Stimulated activated CD8-positive, alpha-beta memory T cell treated with anti-CD3 and anti-CD28 coated beads, Interleukin-15, amount 100 ng/mL, for 1 hour (primary cell): ENCODE data around the gene PUS10.
A peak's percentile ranks its signal among the peaks of the same experiment; 100 is the strongest.
"Not testable (repeated sequence)": the region's sequence is repeated elsewhere in the genome, so short reads cannot be mapped to it uniquely, and the experiment has no call there.

Experiments
- DNase-seq: peaks from one replicate; pipeline ENCODE4 v3.0.0-alpha.2; 2020; ENCODE audit warnings: low read depth

PUS10 gene

GRCh38 chr2:61017556-61018317, at the start of gene PUS10, which contains the start of gene PEX13:
Gene PUS10, minus strand, starts transcription at chr2:61018255. Its CDS starts 6,365 bp downstream, at chr2:61011890.
Gene PEX13, plus strand, starts transcription at chr2:61017720. Its CDS starts 40 bp downstream, at chr2:61017760.
- DNase-seq = peak; percentile 25

DNA sequence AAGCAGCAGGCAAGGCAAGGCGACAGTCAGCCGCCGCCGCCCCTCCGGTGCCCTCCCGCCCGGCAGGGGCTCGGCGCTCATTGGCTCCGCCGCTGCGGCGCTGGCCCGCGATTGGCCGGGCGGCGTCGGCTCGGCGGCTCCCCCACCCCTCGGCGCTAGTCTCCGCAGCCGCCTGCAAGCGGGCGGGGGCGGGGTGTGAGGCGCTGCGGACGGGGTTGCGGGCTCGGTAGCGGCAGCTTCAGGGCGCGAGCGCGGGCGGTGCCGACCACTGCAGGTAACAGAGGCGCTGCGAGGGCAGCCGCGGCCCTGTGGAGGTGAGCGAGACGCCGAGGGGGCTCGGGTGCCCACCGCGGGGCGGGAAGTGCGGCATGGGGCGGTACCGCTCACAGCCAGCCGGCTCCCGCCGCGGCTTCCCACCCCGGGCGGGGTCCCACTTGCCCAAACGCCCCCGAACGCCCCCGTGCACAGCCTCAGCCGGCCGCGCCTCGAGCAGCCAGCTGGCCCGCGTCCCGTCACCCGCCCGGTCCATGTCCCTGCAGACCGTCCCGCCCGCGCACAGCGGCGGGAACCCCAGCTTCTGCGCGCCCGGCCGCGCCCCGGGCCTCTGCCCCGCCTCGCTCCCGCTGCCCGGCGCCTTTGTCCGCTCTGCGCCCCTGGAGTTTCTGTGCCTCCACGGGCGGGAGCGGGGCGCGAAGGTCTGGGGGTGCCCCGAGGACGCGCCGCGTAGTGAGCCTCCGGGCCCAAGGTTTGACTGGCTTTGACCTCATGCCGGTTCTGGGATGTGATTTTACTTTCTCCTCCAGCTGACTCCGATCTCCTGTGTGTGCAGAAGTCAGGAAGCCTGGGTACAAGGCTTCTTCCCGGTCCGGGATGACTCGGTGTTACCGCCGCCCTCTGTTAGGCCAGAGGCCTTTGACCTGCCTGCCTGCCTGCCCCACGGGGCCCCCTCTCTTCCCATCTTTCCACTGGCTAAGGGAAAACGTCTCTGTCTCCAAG, 48.0 kb upstream of the PUS10 start, which contains the start of gene SANBR:
Gene SANBR, plus strand, starts transcription at position 158 of the 996 bp plus-strand sequence. CDS start 4,480 bp downstream, outside the sequence.
- peak; percentile 54 for DNase-seq

GRCh38 chr2:61059382-61059781, 41.3 kb upstream of the PUS10 start:
- DNase-seq = no peak

DNA sequence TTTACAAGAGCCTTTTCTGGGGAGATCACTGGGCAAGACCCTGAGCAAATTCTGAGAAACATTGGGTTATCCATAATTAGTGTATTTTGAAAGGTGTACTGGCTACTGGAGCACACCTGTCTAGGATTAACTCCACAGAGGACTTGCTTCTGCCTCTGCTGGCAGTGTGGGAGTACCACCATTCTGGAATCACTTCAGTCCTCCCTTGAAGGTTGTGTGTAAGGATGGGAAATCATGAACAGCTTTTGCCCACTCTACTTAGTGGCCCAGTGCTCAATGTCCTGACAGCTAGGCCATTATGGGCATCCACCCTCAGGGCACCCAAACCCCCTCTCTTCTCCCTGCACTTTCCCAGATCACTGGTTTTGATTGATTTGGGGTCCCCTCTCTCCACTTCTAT, 39.5 kb upstream of the PUS10 start:
- no peak for DNase-seq

- no peak for DNase-seq
Observed at GRCh38 chr2:61055557-61055956, 37.5 kb upstream of the PUS10 start.

- DNase-seq = no peak
Observed at GRCh38 chr2:61045999-61046398, 27.9 kb upstream of the PUS10 start.

DNA sequence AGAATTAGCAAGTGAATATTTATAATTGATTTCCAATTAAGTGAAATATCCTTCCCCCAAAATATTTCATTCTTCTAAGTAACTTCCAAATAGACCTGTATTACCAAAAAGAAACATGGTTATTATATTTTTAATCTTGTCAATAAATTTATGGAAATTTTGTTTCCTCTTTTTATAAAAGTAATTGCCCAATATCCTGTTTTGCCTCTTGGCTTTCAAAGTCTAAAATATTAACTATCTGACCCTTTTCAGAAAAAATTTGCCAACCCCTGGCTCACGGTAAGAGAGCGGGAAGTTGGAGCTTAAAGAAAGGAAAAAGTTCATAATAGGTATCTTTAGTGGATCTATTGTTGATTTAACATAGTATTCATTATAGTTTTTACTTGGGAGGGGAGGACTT, 27.2 kb upstream of the PUS10 start:
- no peak for DNase-seq

- DNase-seq = no peak
Observed at GRCh38 chr2:61044636-61045035, 26.6 kb upstream of the PUS10 start.

GRCh38 chr2:61042807-61043206, 24.8 kb upstream of the PUS10 start:
- DNase-seq = no peak

DNA sequence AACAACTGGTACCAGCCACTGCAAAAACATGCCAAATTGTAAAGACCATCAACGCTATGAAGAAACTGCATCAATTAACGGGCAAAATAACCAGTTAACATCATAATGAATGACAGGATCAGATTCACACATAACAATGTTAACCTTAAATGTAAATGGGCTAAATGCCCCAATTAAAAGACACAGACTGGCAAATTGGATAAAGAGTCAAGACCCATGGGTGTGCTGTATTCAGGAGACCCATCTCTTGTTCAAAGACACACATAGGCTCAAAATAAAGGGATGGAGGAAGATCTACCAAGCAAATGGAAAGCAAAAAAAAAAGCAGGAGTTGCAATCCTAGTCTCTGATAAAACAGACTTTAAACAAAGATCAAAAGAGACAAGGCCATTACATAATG, 18.6 kb upstream of the PUS10 start:
- not testable (repeated sequence) for DNase-seq

GRCh38 chr2:61034592-61034991, 16.5 kb upstream of the PUS10 start:
- DNase-seq = not testable (repeated sequence)

DNA sequence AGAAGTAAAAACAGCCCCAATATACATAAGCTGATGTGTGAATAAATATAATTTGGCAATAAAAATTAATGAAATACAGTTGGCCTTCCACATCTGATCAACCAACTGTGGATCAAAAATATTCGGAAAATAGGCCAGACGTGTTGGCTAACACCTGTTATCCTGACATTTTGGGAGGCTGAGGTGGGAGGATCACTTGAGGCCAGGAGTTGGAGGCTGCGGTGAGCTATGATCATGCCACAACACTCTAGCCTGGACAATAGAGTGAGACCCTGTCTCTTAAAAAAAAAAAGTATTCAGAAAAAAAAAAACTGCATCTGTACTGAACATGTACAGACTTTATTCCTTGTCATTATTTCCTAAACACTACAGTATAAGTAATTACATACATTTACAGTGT, 11.5 kb upstream of the PUS10 start:
- DNase-seq = no peak

GRCh38 chr2:61023670-61024069, 5.6 kb upstream of the PUS10 start:
- DNase-seq = no peak

DNA sequence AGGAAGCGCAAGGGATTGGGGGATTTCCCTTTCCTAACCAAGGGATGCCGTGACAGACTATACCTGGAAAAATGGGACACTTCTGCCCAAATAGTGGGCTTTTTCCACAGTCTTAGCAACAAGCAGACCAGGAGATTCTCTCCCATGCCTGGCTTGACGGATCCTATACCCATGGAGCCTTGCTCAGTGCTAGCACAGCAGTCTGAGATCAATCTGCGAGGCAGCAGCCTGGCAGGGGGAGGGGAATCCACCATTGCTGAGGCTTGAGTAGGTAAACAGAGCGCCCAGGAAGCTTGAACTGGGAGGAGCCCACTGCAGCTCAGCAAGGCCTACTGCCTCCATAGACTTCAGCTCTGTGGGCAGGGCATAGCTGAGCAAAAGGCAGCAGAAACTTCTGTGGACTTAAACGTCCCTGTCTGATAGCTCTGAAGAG, 3.2 kb upstream of the PUS10 start:
- no peak for DNase-seq

- DNase-seq = no peak
Observed at GRCh38 chr2:61018798-61019197, 743 bp upstream of the PUS10 start.

DNA sequence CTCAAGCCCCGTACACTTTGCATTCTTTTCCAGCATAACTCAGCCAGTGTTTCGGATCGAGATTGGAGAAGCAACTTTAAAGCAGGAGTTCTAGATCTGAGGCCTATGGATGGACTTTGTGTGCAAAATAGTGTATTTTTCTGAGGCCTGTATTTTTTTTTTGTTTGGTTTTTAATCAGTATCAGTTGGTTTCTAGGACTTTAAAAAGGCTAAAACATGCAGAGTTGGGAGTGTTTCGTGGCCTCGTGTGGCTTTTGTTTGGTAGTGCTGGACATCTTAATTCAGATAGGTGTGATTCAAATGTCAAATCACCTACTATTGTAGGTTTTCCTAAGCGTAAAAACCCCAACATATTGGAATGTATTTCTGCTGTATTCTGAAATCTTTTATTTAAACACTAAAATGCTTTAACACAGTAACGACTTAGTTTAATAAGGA, 282 bp upstream of the PUS10 start:
- DNase-seq = no peak

- peak; percentile 40 for DNase-seq
Observed at GRCh38 chr2:61017003-61017555, 976 bp downstream of the PUS10 start.

DNA sequence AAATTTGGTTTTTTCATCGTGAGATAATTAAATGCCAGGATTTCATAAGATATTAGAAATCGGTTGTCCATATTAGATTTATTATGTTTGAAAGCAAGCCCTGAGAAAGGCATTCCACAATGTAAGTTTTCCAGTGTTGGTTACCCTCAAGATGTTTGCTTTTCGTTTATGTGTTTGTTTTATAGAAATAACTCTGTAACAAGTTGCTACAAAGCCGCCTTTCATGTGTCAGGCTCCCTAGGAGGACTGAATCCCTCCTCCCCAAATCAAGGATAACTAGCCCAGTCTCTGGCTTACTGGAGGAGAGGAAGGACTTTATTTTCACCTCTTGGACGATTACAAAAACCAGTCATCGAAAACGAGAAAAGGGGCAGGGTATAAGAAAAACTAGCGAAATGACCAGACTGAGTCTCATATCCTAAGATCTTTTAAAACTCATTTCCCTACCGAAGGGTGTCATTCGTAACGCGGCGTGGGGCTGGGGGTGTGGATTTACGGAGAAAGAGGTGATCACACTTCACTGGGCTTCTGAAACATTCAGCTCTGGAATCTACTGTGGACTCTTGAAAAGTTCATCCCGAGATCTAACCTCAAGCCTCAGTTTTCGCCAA, 1.6 kb downstream of the PUS10 start:
- no peak for DNase-seq

GRCh38 chr2:61015976-61016375, 2.1 kb downstream of the PUS10 start:
- DNase-seq = no peak

DNA sequence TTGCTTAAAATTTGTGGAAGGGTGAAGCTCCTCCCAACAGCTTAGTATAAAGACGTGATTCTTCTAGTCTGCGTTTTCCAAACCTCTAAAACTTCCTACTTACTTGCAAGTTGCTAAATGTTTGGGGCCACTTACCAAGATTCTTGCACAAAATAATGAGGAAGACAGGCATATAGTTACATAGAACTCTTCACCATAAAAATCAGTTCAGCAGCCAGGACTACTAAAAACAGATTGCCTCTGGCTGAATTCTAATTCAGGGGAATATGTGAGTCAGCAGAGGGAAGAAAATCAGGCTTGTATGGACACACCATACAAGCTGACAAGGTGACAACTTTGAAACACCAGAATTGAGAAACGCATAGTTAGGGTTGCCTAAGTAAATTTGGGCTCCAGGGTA, 3.3 kb downstream of the PUS10 start:
- DNase-seq = no peak

GRCh38 chr2:61013382-61013781, 4.7 kb downstream of the PUS10 start:
- no peak for DNase-seq

DNA sequence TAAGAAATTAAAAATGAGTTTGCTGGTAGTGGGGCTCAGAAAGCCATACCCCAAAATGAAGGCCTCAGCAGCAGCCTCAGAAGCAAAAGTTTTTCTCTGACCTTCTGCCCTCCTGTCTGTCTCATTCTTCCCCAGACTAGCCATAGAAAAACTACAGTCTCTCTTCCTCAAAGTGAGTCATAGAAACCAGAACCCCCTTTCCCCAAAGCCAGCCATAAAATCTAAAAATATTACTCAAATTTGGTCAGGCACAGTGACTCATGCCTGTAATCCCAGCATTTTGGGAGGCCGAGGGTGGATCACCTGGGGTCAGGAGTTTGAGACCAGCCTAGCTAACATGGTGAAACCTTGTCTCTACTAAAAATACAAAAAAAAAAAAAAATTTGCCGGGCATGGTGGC, 5.8 kb downstream of the PUS10 start:
- not testable (repeated sequence) for DNase-seq
